Neural cell (in vitro differentiated cells): ENCODE data around the gene LRRK2. TPM values are rescaled to one million over a fixed set of nuclear protein-coding genes. Genes with fewer than 3 reads are reported as not detected.

ENCODE experiments used
- H2AFZ ChIP-seq: fragments of 200-600, 300-800 bp; sonication (generic), shearing (Covaris generic); 2 replicates; pipeline ENCODE4 v1.6.0; 2014; ENCODE audit warnings: low read depth, mild to moderate bottlenecking, antibody characterized with exemption, low read length, moderate library complexity
- H3F3A ChIP-seq: fragments of 200-600 bp; shearing (Covaris generic); 2 replicates; pipeline ENCODE4 v1.6.1; 2016; ENCODE audit warnings: mild to moderate bottlenecking, moderate library complexity, mixed read lengths, antibody characterized with exemption, low read length; ENCODE audit not compliant: insufficient read depth, poor library complexity, severe bottlenecking
- H3K27ac ChIP-seq: fragments of 200-600, 300-800 bp; sonication (generic), shearing (Covaris generic); 2 replicates; pipeline ENCODE4 v1.5.1; 2014; ENCODE audit warnings: mild to moderate bottlenecking, low read length, moderate library complexity
- H3K27me3 ChIP-seq: fragments of 300-800, 200-600 bp; sonication (generic), shearing (Covaris generic); 2 replicates; pipeline ENCODE4 v1.6.0; 2014; ENCODE audit warnings: mild to moderate bottlenecking, low read depth, low read length, moderate library complexity; ENCODE audit not compliant: insufficient read depth
- H3K36me3 ChIP-seq: fragments of 300-800, 200-600 bp; sonication (generic), shearing (Covaris generic); 2 replicates; pipeline ENCODE4 v1.5.1; 2014; ENCODE audit warnings: mild to moderate bottlenecking, antibody characterized with exemption, low read length, moderate library complexity; ENCODE audit not compliant: insufficient read depth
- H3K4me2 ChIP-seq: fragments of 300-800, 200-600 bp; sonication (generic), shearing (Covaris generic); 2 replicates; pipeline ENCODE4 v1.6.0; 2014; ENCODE audit warnings: mild to moderate bottlenecking, low read length
- H3K4me3 ChIP-seq: fragments of 300-800, 200-600 bp; sonication (generic), shearing (Covaris generic); 2 replicates; pipeline ENCODE4 v1.5.1; 2014; ENCODE audit warnings: mild to moderate bottlenecking, low read length, moderate library complexity
- H3K79me2 ChIP-seq: fragments of 200-600 bp; shearing (Covaris generic); replicated peaks from 2 replicates; pipeline ENCODE4 v1.6.0; 2014; ENCODE audit warnings: mild to moderate bottlenecking, low read length, moderate library complexity; ENCODE audit not compliant: insufficient read depth
- H3K9ac ChIP-seq: fragments of 300-800, 200-600 bp; sonication (generic), shearing (Covaris generic); 2 replicates; pipeline ENCODE4 v1.6.1; 2016; ENCODE audit warnings: mild to moderate bottlenecking, low read length, mixed read lengths
- H3K9me2 ChIP-seq: fragments of 200-600 bp; shearing (Covaris generic); 2 replicates; pipeline ENCODE4 v1.6.1; 2016; ENCODE audit warnings: mild to moderate bottlenecking, low read length, mixed read lengths; ENCODE audit not compliant: insufficient read depth
- H3K9me3 ChIP-seq: fragments of 200-600, 300-800 bp; sonication (generic), shearing (Covaris generic); 2 replicates; pipeline ENCODE4 v1.6.1; 2016; ENCODE audit warnings: mild to moderate bottlenecking, mixed run types, low read length, moderate library complexity, mixed read lengths
- H4K20me1 ChIP-seq: fragments of 200-600 bp; shearing (Covaris generic); 2 replicates; pipeline ENCODE4 v1.6.1; 2016; ENCODE audit warnings: mild to moderate bottlenecking, mixed run types; ENCODE audit not compliant: insufficient read depth
- CTCF ChIP-seq: fragments of 450-650 bp; IDR thresholded peaks from 2 replicates; pipeline ENCODE4 v1.5.1; 2014; ENCODE audit warnings: antibody characterized with exemption, mild to moderate bottlenecking, moderate library complexity; ENCODE audit not compliant: poor library complexity, severe bottlenecking
- EP300 ChIP-seq: fragments of 450-650 bp; conservative IDR thresholded peaks from 2 replicates; pipeline ENCODE4 v1.6.1; 2014; ENCODE audit warnings: antibody characterized with exemption, mild to moderate bottlenecking, moderate library complexity; ENCODE audit not compliant: poor library complexity, severe bottlenecking
- EZH2 ChIP-seq: fragments of 200-600, 300-800 bp; shearing (Covaris generic), sonication (generic); IDR thresholded peaks from 2 replicates; pipeline ENCODE4 v1.6.1; 2014; ENCODE audit warnings: antibody characterized with exemption, low read length, borderline replicate concordance, mild to moderate bottlenecking; ENCODE audit not compliant: insufficient read depth, poor library complexity, severe bottlenecking
- MXI1 ChIP-seq: fragments of 450-650 bp; conservative IDR thresholded peaks from 2 replicates; pipeline ENCODE4 v1.6.1; 2014; ENCODE audit warnings: antibody characterized with exemption, mild to moderate bottlenecking; ENCODE audit not compliant: poor library complexity, severe bottlenecking
- POLR2AphosphoS5 ChIP-seq: IDR thresholded peaks from 2 replicates; pipeline ENCODE4 v1.6.1; 2012
- RAD21 ChIP-seq: fragments of 450-650 bp; conservative IDR thresholded peaks from 2 replicates; pipeline ENCODE4 v1.6.1; 2014; ENCODE audit warnings: antibody characterized with exemption, mild to moderate bottlenecking, moderate library complexity
- REST ChIP-seq: IDR thresholded peaks from 2 replicates; pipeline ENCODE4 v1.6.1; 2012; ENCODE audit warnings: borderline replicate concordance
- SMC3 ChIP-seq: fragments of 450-650 bp; conservative IDR thresholded peaks from 2 replicates; pipeline ENCODE4 v1.6.1; 2014; ENCODE audit warnings: antibody characterized with exemption, mild to moderate bottlenecking, moderate library complexity; ENCODE audit not compliant: poor library complexity
- TAF1 ChIP-seq: IDR thresholded peaks from 2 replicates; pipeline ENCODE4 v1.6.1; 2012; ENCODE audit warnings: low read depth
- polyA plus RNA-seq: library from polyadenylated mRNA; depleted of rRNA; stranded (reverse); fragments of >200 nt; gene quantifications from 2 replicates; pipeline ENCODE4 v1.2.3, GENCODE V29; 2014

Gene LRRK2
- polyA plus RNA-seq, 1 donor from 2014 or later: 0.54 TPM

- Histone ChIP-seq H3K79me2 (no peaks in the 10 kb centered on the region), H3K9ac (no peak overlapping the region), H4K20me1 (no peaks in the 10 kb centered on the region), H3F3A (no peaks in the 10 kb centered on the region), H3K9me3 (no peaks in the 10 kb centered on the region), H3K36me3 (no peaks in the 10 kb centered on the region), H3K27me3 (peaks cover 25% of the 10 kb centered on the region), H3K27ac (no peak overlapping the region), H3K9me2 (no peaks in the 10 kb centered on the region), H3K4me2 (no peak overlapping the region), H3K4me3 (no peak overlapping the region), H2AFZ (no peak overlapping the region)
- TF ChIP-seq REST (no peak), EP300 (no peak), TAF1 (no peak), CTCF (no peak), POLR2AphosphoS5 (no peak), RAD21 (no peak), EZH2 (no peak)
Observed at GRCh38 chr12:40225984-40226602, 1.3 kb downstream of the LRRK2 start.

GRCh38 chr12:40226705-40227104 is 1.9 kb downstream of the LRRK2 start:
- no peak overlapping the region for H2AFZ ChIP-seq
- H3K4me3 ChIP-seq: no peak overlapping the region

GRCh38 chr12:40227447-40227846 is 2.6 kb downstream of the LRRK2 start:
- Histone ChIP-seq H2AFZ (no peak overlapping the region), H4K20me1 (no peaks in the 10 kb centered on the region), H3K27me3 (peaks cover 25% of the 10 kb centered on the region), H3K36me3 (no peaks in the 10 kb centered on the region), H3K9me2 (no peaks in the 10 kb centered on the region), H3K79me2 (no peaks in the 10 kb centered on the region), H3K4me3 (no peak overlapping the region), H3K9ac (no peak overlapping the region), H3K27ac (no peak overlapping the region), H3F3A (no peaks in the 10 kb centered on the region), H3K9me3 (no peaks in the 10 kb centered on the region), H3K4me2 (no peak overlapping the region)
- no peak for TF ChIP-seq REST
- TF ChIP-seq EZH2: no peak
- TF ChIP-seq TAF1: no peak
- no peak for TF ChIP-seq MXI1

More at GRCh38 chr12:40226705-40227104, 1.9 kb downstream of the LRRK2 start:
- Histone ChIP-seq H3F3A (no peaks in the 10 kb centered on the region), H3K4me2 (no peak overlapping the region), H3K9me2 (no peaks in the 10 kb centered on the region), H3K36me3 (no peaks in the 10 kb centered on the region), H3K79me2 (no peaks in the 10 kb centered on the region), H3K27me3 (peaks cover 25% of the 10 kb centered on the region), H4K20me1 (no peaks in the 10 kb centered on the region), H3K9ac (no peak overlapping the region), H3K9me3 (no peaks in the 10 kb centered on the region), H3K27ac (no peak overlapping the region)
- TF ChIP-seq MXI1 (no peak), POLR2AphosphoS5 (no peak), EZH2 (no peak), SMC3 (no peak), RAD21 (no peak)
